ENCODE results near the gene ZNRF2. TPM values are rescaled to one million over a fixed set of nuclear protein-coding genes. Genes with fewer than 3 reads are reported as not detected.

The ZNRF2 gene
- total and polyA plus RNA-seq, 9 donors, result 3.0 to 24.8 (median 11.5) TPM

DNA sequence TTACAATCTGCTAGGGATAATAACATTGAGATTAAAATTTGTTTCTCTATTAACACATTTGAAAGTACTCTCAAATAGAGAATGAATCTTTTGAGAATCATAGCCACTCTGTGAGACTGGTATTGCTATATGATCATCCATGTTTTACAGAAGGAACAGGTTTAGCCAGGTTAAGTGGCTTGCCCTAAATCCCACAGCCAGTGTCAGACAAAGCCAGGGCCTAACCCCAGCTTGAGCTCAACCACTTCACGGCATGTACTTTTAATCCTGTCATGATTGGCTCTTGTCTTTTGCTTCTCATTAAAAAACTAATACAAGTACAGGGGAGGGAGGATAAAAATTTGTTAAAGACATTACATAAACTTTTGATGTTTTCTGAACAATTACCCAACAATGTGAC, 3.8 kb upstream of the ZNRF2 start:
- TF ChIP-seq POLR2A (IDR thresholded peaks at IDR 0.05), result no peak
- TF ChIP-seq, protein P1, sequence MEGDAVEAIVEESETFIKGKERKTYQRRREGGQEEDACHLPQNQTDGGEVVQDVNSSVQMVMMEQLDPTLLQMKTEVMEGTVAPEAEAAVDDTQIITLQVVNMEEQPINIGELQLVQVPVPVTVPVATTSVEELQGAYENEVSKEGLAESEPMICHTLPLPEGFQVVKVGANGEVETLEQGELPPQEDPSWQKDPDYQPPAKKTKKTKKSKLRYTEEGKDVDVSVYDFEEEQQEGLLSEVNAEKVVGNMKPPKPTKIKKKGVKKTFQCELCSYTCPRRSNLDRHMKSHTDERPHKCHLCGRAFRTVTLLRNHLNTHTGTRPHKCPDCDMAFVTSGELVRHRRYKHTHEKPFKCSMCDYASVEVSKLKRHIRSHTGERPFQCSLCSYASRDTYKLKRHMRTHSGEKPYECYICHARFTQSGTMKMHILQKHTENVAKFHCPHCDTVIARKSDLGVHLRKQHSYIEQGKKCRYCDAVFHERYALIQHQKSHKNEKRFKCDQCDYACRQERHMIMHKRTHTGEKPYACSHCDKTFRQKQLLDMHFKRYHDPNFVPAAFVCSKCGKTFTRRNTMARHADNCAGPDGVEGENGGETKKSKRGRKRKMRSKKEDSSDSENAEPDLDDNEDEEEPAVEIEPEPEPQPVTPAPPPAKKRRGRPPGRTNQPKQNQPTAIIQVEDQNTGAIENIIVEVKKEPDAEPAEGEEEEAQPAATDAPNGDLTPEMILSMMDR (IDR thresholded peaks at IDR 0.05), result no peak
- no peak for TF ChIP-seq EP300 (IDR thresholded peaks at IDR 0.05)
- Histone ChIP-seq H3K27ac (no peak overlapping the region), H3K27me3 (no peaks in the 10 kb centered on the region), H3K36me3 (no peaks in the 10 kb centered on the region), H3K4me1 (ENCODE audit: insufficient read depth) (no peaks in the 10 kb centered on the region), H3K4me3 (no peak overlapping the region), H3K9me3 (no peaks in the 10 kb centered on the region)
- 89 to 96% (median 93%) methylated on average over 1 of the region's 1 CpG for WGBS, 3 donors
- DNase-seq, result no peak
- intact Hi-C loops (cut with DNase I), result loop anchor here in 1 of 4 donors (10.0 kb wide), 1 partner anchor 116 kb away; no protein-coding TSS in a partner anchor

DNA sequence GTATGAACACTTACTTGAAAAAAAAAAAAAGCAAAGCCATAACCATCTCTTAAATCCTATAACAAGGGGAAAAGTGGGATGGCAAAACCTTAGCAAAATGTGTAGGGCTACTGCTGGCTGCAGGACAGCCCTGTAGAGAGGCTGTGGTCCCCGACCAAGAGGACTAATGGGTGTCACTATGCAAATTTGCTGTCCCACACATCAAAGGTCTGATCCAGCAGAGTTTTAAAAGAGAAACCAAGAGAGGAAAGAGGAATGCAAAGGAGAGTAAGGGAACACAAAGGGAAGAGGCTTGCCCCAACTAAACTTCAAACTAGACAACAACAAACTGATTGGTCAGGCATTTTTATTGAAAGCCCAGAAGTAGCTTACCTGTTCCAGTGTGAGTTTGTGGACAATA, 3.1 kb upstream of the ZNRF2 start:
- Histone ChIP-seq H3K4me1 (ENCODE audit: insufficient read depth) (no peaks in the 10 kb centered on the region), H3K27me3 (no peaks in the 10 kb centered on the region), H3K27ac (no peak overlapping the region), H3K4me3 (no peak overlapping the region), H3K9me3 (no peaks in the 10 kb centered on the region), H3K36me3 (no peaks in the 10 kb centered on the region)
- intact Hi-C loops (cut with DNase I), result loop anchor here in 1 of 4 donors (10.0 kb wide), 1 partner anchor 116 kb away; no protein-coding TSS in a partner anchor
- no peak for TF ChIP-seq POLR2A (IDR thresholded peaks at IDR 0.05)
- TF ChIP-seq, protein P1 (IDR thresholded peaks at IDR 0.05), result no peak
- no peak for TF ChIP-seq EP300 (IDR thresholded peaks at IDR 0.05)
- 50 to 75% (median 54%) methylated on average over 1 of the region's 1 CpG for WGBS, 3 donors
- DNase-seq, result no peak

DNA sequence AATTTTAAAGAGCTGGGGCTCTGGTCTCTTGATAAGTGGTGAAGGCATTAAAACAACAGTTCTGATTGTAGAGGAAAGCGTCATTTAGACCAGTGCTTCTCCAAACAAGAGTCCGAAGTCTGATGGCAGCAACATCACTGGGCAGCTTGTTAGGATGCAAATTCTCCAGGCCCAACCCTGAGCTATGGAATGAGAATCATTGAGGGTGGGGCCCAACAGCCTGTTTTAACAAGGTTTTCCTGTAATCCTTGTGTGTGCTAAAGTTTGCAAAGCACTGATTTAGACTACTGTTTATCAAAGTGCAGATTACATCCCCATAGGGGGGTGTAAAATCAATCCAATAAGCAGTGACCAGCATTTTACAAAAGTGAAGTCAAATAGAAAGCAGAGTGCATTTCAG, 2.6 kb upstream of the ZNRF2 start:
- WGBS, 3 donors, result 87 to 88% (median 87%) methylated on average over 2 of the region's 2 CpGs
- TF ChIP-seq EP300 (IDR thresholded peaks at IDR 0.05), result no peak
- no peak for TF ChIP-seq POLR2A (IDR thresholded peaks at IDR 0.05)
- TF ChIP-seq, protein P1 (IDR thresholded peaks at IDR 0.05), result no peak
- Histone ChIP-seq H3K27ac (no peak overlapping the region), H3K4me1 (ENCODE audit: insufficient read depth) (no peaks in the 10 kb centered on the region), H3K4me3 (no peak overlapping the region), H3K36me3 (no peaks in the 10 kb centered on the region), H3K27me3 (no peaks in the 10 kb centered on the region), H3K9me3 (no peaks in the 10 kb centered on the region)
- intact Hi-C loops (cut with DNase I), result loop anchor here in 1 of 4 donors (10.0 kb wide), 1 partner anchor 117 kb away; no protein-coding TSS in a partner anchor
- DNase-seq, result no peak

DNA sequence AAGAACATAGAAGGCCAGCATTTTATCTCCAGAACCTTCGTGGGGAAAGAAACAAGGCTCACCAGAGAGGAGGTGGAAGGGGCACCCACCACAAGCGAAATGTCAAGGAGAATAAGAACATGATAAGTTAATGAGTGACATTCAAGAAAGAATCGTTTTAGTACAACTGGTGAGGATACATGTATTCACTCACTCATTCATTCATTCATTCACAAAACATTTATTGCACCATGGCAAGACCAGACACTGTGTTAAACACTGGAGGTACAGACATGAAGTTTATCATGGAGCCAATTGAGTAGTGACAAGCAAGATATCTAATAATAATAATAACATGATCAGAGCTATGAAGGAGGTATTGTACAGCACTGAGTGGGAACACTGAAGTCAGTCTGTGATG, 1.7 kb upstream of the ZNRF2 start:
- DNase-seq, result no peak

More for the DNA sequence above, 1.7 kb upstream of the ZNRF2 start:
- Histone ChIP-seq H3K27me3 (no peaks in the 10 kb centered on the region), H3K36me3 (no peaks in the 10 kb centered on the region), H3K27ac (no peak overlapping the region), H3K9me3 (no peaks in the 10 kb centered on the region), H3K4me1 (ENCODE audit: insufficient read depth) (no peaks in the 10 kb centered on the region), H3K4me3 (no peak overlapping the region)
- TF ChIP-seq POLR2A (IDR thresholded peaks at IDR 0.05) (no peak), EP300 (IDR thresholded peaks at IDR 0.05) (no peak)
- TF ChIP-seq, protein P1 (IDR thresholded peaks at IDR 0.05), result no peak
- WGBS, 3 donors, result 60 to 77% (median 64%) methylated on average over 3 of the region's 3 CpGs
- intact Hi-C loops (cut with DNase I), result loop anchor here in 1 of 4 donors (10.0 kb wide), 1 partner anchor 118 kb away; no protein-coding TSS in a partner anchor

Measured in ovary (tissue), 9 donors.